ACC112 (cell line): ENCODE data around the gene ANGPTL2.

Source experiments
- H2AFZ ChIP-seq: fragments of 200-600 bp; sonication (generic); one replicate; pipeline ENCODE4 v1.6.0; 2017; ENCODE audit warnings: antibody characterized with exemption, low read length; ENCODE audit not compliant: unreplicated experiment
- H3K27ac ChIP-seq: fragments of 200-600 bp; sonication (generic); 2 replicates; pipeline ENCODE4 v1.5.1; 2014; ENCODE audit warnings: low read depth, mild to moderate bottlenecking, antibody characterized with exemption, low read length, moderate library complexity
- H3K27me3 ChIP-seq: fragments of 200-600 bp; sonication (generic); 2 replicates; pipeline ENCODE4 v1.6.1; 2014; ENCODE audit warnings: mild to moderate bottlenecking, antibody characterized with exemption, low read length, moderate library complexity, mixed read lengths; ENCODE audit not compliant: insufficient read depth
- H3K36me3 ChIP-seq: fragments of 200-600 bp; sonication (generic); 2 replicates; pipeline ENCODE4 v1.6.1; 2016; ENCODE audit warnings: mild to moderate bottlenecking, antibody characterized with exemption, low read length, moderate library complexity, mixed read lengths; ENCODE audit not compliant: insufficient read depth
- H3K4me1 ChIP-seq: fragments of 200-600 bp; sonication (generic); one replicate; pipeline ENCODE4 v1.6.1; 2016; ENCODE audit warnings: low read length, mixed read lengths; ENCODE audit not compliant: insufficient read depth, unreplicated experiment, control insufficient read depth
- H3K4me3 ChIP-seq: fragments of 200-600 bp; sonication (generic); 2 replicates; pipeline ENCODE4 v1.5.1; 2014; ENCODE audit warnings: mild to moderate bottlenecking, low read depth, low read length
- H3K79me2 ChIP-seq: fragments of 200-600 bp; sonication (generic); one replicate; pipeline ENCODE4 v1.6.0; 2016; ENCODE audit warnings: low read length; ENCODE audit not compliant: control insufficient read depth, unreplicated experiment, insufficient read depth

ANGPTL2 gene

DNA sequence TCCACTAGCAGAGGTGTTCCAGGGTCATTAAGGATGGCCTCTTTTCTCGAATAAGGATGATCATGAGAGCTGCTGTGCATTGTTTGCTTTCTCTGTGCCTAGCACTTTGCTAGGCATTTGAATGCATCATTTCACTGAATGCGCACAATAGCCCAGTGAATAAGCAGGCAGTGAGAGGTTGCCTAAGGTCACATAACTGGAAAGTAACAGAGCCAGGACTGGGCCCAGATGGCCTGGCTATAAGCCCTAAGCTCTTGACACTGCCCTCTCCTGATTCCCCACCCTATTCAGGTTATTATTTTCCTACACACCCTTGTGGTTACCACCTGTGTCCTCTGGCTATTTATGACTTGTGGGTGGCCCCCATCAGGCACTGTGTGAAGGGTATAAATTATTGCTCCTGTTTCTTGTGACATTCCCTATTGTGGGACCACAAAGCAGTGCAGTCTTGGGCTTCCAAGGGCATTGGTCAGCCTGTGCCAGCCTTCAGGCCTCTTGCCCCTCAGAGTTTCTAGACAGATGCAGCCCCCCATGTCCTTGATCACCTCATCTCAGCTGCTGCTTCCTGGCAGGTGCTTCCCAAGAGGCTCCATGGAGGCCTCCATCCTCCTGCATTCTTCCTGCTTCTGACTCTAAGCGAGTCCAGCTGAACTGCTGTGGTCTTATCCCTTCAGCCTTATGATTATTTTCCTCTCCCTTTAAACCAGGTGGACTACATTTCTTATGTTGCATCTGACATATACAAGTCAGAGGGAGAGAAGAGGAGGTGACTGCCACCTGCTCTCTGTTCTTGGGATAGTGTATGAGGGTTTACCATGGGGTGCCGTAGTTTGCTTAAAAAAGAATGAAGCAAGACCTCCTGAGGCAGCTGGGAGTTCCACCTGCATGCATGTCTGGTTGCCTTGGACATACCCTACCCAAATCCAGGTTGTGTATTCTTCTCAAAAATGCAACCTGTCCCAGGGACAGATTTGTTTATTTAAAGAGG is 47.6 kb downstream of the ANGPTL2 start:
- Histone ChIP-seq H3K27me3 (no peaks in the 10 kb centered on the region), H3K27ac (no peak overlapping the region), H3K36me3 (no peaks in the 10 kb centered on the region), H3K4me1 (no peaks in the 10 kb centered on the region), H3K4me3 (no peak overlapping the region), H2AFZ (no peak overlapping the region), H3K79me2 (no peaks in the 10 kb centered on the region)

DNA sequence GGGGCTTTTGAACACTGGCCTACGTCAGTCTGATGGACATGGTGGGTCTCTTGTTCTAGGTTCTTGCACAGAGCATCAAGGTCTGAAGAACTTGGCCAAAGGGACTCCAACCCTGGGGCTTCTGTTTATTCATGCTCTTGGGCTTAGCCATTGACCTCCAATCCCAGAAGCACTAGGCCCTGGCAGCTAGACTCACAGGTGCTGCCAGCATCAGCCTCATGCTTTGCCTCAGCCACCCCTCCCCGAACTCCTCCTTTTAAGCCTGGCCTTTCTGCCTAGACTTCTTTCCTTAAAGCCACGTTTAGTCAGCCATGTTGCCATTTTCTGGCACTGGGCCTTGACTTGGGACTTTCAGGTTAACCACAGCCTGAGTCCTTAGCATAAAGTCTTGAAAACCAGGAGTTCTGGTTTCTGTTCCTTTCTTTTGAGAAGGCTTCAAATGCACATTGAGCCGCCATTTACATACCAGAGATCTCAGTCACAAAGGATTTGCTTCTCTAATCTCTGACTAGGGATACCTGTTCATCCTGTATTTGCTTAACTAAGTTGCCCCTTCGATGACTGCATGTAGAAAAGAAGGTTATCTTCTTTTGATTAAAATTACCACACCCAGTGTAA is 54.7 kb downstream of the ANGPTL2 start:
- no peak overlapping the region for H2AFZ ChIP-seq
- no peaks in the 10 kb centered on the region for H3K79me2 ChIP-seq
- no peak overlapping the region for H3K27ac ChIP-seq
- H3K4me1 ChIP-seq: peaks cover 15% of the 10 kb centered on the region
- H3K27me3 ChIP-seq: no peaks in the 10 kb centered on the region
- no peaks in the 10 kb centered on the region for H3K36me3 ChIP-seq
- no peak overlapping the region for H3K4me3 ChIP-seq

DNA sequence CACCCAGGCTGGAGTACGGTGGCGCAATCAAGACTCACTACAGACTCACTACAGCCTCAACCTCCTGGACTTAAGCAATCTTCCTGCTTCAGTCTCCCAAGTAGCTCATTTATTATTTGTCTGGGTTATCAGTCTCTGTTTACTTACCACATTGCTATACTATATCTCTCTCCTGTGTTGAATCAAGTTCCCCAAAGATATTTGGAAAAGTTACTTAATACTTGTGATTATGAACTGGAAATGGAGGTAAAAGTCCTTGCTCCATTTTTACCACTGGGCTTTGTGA is 55.6 kb downstream of the ANGPTL2 start:
- H3K4me3 ChIP-seq: no peak overlapping the region
- peaks cover 15% of the 10 kb centered on the region for H3K4me1 ChIP-seq

DNA sequence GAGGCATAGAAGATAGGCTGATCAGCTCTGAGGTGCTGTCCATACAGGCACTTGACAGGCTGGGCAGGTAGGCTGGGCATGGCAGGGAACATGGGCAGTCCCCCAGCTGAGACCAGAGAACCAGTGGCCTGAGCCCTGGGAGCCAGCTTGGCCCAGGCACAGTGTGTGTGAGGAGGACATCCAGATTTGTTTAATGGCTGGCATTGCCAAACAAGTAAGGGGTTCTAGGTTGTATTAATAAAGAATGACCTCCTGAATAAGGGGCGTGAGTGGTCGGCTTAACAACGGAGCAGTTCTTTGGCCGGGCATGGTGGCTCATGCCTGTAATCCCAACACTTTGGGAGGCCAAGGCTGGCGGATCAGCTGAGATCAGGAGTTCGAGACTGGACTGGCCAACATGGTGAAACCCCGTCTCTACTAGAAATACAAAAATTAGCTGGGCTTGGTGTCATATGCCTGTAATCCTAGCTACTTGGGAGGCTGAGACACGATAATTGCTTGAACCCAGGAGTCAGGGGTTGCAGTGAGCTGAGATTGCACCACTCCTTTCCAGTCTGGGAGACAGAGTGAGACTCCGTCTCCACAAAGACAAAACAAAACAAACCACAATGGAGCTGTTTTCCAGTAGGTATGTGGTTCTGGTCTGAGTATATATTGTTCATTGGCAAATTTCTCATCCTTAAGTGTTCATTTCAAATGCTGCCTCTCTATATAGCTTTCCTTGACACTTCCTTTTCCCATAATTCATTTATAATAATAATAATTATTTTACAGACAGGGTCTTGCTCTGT is 56.2 kb downstream of the ANGPTL2 start:
- Histone ChIP-seq H3K27me3 (no peaks in the 10 kb centered on the region), H3K27ac (peak overlapping the region; percentile 77), H3K36me3 (no peaks in the 10 kb centered on the region), H3K4me1 (peaks cover 15% of the 10 kb centered on the region), H2AFZ (no peak overlapping the region), H3K4me3 (no peak overlapping the region), H3K79me2 (no peaks in the 10 kb centered on the region)

More for the DNA sequence above, 55.6 kb downstream of the ANGPTL2 start:
- Histone ChIP-seq H3K27ac (peak overlapping the region; percentile 77), H3K79me2 (no peaks in the 10 kb centered on the region), H3K27me3 (no peaks in the 10 kb centered on the region), H3K36me3 (no peaks in the 10 kb centered on the region), H2AFZ (peak overlapping the region; percentile 13)

DNA sequence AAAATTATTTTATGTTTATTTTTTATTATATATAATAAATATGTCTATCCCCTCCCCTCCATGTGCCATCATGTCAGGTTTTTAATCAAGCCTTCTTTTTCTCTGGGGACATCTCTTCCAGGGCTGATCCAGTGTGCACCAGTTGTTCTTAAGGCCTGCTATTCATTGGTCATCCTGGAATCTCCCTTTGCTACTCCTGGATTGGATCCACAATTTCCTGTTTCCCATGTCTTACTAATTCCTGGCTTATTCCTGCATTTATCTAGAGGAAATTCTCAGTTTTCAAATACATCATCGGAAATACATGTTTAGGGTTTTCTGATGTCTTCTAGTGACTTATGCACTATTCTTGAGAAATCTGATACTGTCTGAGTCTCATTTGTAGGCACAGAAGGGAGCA is 56.8 kb downstream of the ANGPTL2 start:
- Histone ChIP-seq H3K4me3 (no peak overlapping the region), H3K36me3 (no peaks in the 10 kb centered on the region), H2AFZ (no peak overlapping the region), H3K27me3 (no peaks in the 10 kb centered on the region), H3K4me1 (peaks cover 15% of the 10 kb centered on the region), H3K79me2 (no peaks in the 10 kb centered on the region), H3K27ac (peak overlapping the region; percentile 77)

DNA sequence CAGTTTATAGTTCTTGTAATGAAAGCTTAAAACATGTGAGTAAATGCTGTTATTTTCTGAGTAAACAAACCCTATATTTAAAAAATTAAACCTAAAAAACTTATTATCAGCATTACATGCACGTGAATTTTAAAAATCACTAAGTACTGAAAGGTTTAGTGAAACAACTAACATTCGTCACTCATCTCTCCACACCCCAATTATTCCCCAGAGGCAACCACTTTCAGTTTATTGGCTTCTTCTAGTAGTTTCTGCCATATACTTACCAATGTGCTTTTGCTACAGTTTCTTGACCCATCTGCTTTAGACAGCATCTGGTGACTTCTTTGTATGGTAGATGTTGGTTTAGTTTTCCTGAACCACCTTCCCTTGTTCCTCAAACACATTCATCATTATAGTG is 58.1 kb downstream of the ANGPTL2 start:
- H3K79me2 ChIP-seq: no peaks in the 10 kb centered on the region
- H3K27me3 ChIP-seq: no peaks in the 10 kb centered on the region
- H3K36me3 ChIP-seq: no peaks in the 10 kb centered on the region
- H2AFZ ChIP-seq: no peak overlapping the region
- no peak overlapping the region for H3K27ac ChIP-seq
- H3K4me3 ChIP-seq: no peak overlapping the region
- peaks cover 15% of the 10 kb centered on the region for H3K4me1 ChIP-seq

DNA sequence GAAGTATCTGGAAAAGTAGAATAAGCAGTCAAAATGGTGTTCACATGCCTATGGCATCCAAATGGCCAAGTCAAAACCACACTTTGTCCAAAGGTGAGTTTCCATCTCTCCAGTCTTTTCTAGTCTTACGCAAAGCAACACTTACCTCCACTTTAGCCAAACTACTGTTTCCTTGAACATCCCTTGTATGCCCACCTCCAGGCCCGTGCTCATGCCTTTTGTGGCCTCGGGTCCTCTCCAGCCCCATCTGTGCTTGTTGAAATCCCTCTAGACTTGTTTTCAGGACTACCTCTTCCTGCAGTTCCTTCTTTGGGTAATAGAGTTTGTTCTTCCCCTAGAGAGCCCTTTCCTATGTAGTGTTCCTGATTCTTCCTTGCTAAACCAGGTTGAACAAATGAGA is 61.0 kb downstream of the ANGPTL2 start:
- Histone ChIP-seq H3K4me1 (peaks cover 18% of the 10 kb centered on the region), H3K79me2 (no peaks in the 10 kb centered on the region), H3K4me3 (no peak overlapping the region), H3K27me3 (no peaks in the 10 kb centered on the region), H3K27ac (no peak overlapping the region), H2AFZ (no peak overlapping the region), H3K36me3 (no peaks in the 10 kb centered on the region)

DNA sequence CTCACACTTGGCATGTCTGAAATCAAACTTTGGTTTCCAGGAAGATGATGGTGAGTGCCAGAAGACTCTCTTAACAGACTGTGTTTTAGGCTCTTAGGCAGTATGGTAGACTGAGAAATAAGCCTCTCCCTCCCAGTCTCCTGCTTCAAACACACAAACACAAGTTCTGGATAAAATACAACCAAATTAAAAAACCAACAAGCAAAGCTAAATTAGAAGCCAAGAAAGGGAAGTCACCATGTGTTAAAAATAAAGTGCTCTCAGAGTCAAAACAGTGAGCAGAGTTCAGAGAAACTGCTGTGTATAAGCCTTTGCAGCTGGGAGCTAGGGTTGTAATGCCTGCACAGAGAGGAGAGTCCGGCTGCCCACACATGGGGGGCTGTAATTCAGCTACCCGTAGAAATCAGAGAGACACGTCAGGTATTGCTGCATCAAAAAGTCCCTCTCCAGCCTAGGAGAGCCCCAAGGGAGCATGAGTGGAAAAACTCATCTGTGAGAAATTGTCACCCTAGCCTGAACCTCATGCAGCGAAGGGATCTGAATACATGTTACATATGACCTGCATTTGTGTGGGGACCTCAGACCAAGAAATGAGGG is 62.6 kb downstream of the ANGPTL2 start:
- Histone ChIP-seq H2AFZ (no peak overlapping the region), H3K36me3 (no peaks in the 10 kb centered on the region), H3K4me1 (peaks cover 10% of the 10 kb centered on the region), H3K27me3 (no peaks in the 10 kb centered on the region), H3K79me2 (no peaks in the 10 kb centered on the region), H3K27ac (no peak overlapping the region), H3K4me3 (no peak overlapping the region)

DNA sequence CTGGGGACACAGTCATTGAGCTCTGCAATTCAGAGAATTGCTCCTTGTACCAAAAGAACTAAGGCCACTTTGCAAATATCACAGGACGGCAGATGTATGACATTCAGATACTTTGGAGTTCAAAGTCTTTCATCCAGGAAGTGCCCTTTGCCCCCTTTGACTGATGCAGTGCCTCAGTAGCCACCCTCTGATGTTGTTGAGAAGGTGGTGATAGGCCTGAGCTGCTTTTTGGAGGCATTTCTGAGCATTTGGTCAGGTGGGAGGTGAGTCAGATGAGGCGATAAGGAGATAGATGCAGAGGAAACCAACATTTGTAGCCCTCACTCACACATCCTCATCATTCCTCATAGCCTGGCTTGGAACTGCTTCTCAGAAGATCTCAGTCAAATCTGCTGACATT is 63.4 kb downstream of the ANGPTL2 start:
- no peak overlapping the region for H3K27ac ChIP-seq
- no peaks in the 10 kb centered on the region for H3K79me2 ChIP-seq
- no peaks in the 10 kb centered on the region for H3K27me3 ChIP-seq
- no peak overlapping the region for H2AFZ ChIP-seq
- no peaks in the 10 kb centered on the region for H3K36me3 ChIP-seq
- no peak overlapping the region for H3K4me3 ChIP-seq
- peaks cover 10% of the 10 kb centered on the region for H3K4me1 ChIP-seq

DNA sequence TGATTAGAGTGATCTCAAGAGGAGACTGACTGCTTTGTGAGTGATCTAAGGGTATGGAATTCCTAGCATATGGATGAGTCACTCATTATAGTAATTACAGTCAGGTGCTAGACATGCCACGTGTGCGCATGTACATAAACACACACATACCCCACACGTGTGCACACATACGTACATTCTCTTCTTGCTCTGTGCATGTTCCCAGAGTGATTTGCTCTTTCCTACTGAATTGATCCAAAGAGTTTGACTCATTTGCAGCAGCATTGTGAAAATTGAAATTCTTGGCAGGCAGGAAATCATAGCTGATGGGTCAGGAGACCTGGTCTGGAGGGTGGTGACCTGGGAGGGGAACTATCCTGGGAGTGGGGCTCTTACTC is 63.8 kb downstream of the ANGPTL2 start:
- H3K27ac ChIP-seq: no peak overlapping the region
- peaks cover 10% of the 10 kb centered on the region for H3K4me1 ChIP-seq
- H3K27me3 ChIP-seq: no peaks in the 10 kb centered on the region
- H3K79me2 ChIP-seq: no peaks in the 10 kb centered on the region
- H3K36me3 ChIP-seq: no peaks in the 10 kb centered on the region
- no peak overlapping the region for H2AFZ ChIP-seq
- no peak overlapping the region for H3K4me3 ChIP-seq
